HG02610 (cell line): ENCODE measurements around the gene FYN.

Experiments used
- ATAC-seq: cut with Tn5 transposase; IDR thresholded peaks from one replicate; pipeline ENCODE4 v1.9.1; 2021; ENCODE audit warnings: mild to moderate bottlenecking, moderate library complexity; ENCODE audit not compliant: unreplicated experiment

The FYN gene

DNA sequence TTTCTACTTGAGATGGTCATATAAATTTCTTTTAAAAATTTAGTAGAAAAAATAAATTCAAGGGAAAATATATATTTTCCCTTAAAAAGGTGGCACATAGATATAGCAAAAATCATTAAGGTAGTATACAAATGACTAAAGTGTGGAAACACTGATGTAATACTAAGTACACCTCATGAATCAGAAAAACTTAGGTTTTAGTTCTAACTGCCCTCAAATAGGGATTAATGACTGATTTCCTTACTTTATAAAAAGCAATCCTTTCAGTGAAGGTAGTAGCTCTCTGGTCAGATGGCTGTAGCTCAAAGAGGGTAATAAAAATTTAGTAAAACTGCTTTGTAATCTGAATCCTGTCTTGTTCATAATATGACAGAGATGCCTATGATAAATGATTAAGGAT lies 63.5 kb downstream of the FYN start:
- no peak for ATAC-seq

DNA sequence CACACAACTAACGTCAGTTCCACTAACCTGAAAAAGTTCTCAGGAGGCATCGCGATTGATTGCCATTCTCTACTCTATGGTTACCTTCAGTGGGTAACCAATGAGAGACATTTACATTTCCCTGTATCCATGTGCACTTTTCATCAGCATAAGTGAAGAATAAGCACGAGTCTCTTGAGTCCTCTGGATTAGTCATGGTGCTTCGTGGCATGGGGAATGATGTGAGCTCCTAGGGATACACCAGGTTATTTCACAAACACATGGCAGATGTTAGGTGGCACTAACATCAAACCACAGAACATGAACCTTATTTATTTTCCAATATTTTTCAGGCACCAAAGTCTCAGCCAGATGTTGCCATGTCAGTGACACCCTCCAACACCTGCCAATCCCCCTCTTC lies 64.0 kb downstream of the FYN start:
- no peak for ATAC-seq

DNA sequence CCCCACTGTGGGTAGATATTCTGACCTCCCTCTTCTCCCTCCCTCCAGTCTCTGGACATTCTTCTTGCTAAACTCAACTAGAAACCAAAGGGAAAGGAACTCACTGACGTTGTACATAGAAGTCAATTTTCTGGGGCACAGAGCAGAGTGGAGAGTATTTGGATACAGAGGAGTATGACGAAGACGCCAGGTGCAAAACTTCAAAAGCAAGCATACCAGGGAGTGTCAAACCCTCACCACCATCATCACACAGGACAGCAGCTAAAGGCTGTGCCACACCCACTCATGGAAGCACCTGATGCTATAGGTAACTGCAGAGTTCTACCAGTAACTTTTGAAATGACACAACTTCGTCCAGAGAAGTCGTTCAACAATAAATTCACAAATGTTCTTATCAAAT lies 64.8 kb downstream of the FYN start:
- no peak for ATAC-seq

DNA sequence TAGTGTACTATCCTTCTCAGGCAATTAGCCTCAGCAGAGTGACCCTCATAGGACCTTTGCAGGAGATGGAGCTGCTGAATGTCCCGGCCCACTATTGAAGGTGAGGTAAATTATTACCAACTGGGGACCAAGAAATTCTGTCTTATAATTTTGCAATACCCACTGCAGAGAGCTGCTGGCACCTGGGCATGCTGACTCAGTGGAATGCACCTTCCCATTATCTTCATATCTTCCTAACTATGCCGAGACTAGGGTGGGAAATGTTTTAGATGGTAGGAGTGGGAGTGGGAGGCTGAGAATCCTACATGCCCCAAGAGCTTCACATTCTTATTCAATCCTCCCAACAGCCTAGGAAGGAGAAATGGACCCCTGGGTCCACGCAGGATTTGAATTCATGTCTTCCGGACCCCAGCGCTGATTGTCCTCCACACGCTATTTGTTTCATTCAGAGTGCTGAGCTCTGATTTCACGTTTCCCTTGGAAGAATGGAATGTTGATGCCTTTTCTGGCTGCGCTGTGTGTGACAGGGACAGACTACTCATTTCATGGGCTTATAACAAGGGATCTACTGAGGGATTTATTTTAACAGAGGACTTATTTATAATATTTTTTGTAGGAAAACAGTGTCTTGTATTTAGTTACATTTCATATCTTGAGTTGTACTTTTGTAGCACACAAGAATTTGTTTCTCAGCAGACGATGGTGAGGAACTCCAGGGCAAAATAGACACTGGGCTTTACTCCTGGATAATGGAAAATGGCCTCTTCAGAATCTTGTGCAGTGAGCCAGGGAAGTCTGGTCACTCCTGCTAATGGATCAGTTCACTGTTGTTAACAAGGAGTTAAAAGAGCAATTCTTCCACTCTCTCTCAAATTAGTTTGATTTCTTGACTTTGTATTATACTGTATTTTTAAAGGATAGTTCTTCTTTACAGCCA lies 66.4 kb downstream of the FYN start:
- ATAC-seq = no peak

DNA sequence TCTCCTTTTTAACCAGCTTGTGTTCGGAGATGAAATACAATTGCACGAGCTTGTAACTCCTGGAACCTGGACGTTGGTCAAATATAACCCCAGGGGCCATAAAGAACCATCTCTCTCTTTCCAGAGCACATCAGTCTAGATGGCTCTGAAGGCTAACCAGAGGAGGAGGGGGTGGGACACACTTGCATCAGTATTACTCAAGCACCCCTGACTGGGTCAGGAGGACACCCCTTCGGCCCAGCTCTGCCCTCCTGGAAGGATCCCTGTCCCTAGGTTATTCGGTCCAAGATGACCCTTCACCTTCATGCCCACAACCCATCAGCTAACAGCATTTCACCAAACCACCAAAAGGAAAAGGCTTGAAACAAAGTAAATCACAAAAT lies 67.1 kb downstream of the FYN start:
- peak; percentile 17 for ATAC-seq

DNA sequence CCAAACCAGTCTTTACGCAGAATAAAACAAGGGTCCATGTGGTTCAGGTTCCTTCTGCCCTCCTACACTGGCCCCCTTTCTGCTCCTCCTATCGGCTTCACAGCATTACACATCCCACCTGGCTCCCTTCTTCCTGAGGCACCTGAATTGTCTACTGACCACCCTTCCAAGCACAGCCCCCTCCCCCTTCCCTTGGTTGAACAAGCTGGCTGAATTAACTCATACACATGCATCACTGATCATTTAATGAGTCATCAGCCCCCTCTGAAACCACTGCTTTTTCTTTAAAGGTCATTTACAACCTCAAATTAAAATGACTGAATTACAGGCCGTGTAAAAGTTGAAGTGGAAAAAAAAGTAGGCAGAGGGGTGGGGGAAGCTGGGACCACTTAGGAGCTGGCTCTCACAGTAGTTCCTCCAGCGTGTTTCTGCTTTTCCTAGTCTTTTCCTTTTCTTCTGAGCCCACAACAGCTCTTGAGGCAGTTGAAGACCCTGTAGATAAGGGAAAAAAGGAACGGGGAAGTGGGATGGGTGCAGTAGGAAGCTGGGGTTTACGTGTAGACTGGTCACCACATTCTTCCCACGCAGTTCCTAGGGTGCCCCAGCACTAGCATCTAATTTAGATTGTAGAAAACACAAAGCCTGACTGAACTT lies 67.6 kb downstream of the FYN start:
- ATAC-seq = peak; percentile 49

DNA sequence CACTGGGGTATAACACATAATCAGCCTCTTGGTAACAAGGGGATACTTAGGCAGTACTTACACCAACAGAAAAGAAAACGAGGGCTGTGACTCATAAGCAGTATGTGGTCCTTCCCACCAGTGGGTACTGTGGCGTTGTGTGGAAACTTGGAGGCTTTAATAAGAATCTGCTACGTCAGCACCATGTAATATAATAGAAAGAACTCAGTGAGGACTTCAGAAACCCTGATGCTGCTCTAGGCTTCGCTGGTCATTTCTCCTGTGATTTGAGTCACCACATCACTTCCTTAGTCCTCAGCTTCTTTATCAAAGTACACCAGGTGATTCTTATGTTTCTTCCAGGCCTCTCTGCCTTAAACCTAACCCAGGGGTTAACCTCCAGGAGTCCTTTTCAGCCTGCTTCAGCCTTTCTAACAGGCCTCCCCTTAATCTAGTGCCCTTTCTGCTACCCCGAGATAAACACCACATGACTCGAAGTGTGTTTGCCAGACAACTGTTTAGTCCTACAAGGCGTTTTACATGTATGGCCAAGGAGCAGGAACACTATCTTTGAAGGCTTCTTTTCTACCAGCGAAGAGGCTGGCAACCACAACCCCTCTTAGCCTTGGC lies 68.5 kb downstream of the FYN start:
- ATAC-seq = peak; percentile 75

DNA sequence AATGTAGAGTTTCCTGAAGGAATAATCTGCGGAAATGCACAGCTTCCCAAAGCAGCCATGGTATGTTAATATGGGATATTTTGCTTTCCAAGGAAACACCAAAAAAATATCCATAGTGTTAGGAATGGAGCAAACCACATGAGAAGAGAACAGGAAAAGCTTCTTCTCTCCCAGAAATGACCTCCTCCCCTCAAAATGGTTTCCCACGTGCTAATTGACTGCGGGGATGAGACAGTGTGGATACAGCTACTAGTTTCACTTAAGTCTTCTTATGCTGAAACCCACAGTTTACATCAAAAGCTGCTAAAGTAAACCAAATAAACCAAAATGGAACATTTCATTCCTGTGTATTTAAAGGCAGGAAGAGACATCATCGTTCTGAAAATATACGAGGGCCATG lies 69.4 kb downstream of the FYN start:
- ATAC-seq = no peak

DNA sequence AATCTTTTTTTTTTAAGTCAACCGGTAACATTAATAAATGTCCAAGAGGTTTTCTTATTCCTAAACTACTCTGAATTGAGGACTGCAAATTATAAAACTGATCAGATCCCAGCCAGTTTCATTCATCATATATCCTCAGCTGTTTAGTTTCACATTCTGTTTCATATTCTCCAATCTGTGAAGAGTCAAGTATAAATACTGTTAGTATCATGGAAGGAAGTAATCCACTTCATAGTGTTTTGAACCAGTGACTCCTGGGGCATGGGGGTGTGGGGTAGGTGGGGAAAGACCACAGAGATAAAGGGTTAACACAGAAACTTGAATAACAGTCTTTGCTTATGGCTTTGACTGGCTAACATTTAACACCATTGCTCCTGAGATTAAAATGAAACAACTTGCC lies 69.9 kb downstream of the FYN start:
- no peak for ATAC-seq

DNA sequence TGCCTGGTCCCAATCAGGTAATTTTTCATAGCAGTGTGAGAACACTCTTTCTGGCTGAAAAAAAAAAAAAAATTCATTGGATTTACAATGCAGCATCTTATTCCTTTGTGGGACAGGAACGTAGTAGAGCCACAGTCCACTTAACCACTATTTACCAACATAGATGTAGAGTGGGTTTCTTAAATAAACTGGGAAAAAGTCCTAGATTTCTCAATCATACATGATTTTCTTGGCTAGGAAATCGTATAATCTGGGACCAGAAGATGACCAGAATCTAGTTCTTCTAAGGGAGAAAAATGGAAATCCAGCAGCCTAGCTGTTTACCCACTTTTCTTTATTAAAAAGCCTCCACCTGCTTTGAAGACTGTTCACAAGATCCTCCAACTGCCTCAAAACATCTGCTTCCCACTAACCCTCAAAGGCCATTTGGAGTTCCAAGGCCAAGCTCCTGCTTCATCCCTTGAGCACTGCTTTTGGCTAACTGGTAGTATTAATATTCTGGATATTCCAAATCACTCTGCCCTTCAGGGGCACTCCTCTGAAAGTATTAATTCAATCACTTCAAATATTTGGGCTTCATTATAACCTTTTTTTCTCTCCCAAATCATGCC lies 70.4 kb downstream of the FYN start:
- no peak for ATAC-seq

DNA sequence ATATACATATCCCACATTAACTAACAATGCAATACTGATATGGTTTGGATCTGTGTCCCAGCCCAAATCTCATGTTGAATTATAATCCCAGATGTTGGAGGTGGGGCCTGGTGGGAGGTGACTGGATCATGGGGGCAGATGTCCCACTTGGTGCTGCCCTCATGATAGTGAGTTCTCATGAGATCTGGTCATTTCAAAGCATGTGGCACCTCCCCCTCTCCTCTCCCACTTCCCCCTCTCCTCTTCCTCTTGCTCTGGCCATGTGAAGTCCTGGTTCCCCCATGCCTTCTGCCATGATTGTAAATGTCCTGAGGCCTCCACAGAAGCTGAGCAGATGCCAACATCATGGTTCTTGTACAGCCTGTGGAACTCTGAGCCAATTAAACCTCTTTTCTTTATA lies 71.2 kb downstream of the FYN start:
- ATAC-seq = no peak

DNA sequence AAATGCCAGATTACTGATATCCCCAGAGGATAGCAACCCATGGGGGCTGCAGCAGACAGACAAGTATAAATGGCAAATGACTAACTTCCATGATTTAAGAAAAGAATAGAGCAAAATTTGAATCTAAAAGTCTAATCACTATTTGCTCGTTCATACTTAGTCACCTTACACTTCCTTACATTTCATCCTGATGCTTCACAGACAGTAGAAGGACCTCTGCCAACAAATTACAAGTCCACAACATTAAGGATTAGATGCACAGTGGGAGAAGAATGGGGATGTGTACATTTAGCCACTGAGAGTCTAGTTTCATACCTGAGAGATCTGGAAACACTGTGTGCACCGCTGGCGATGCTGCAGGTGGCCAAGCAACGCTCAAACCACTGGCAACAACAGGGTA lies 72.4 kb downstream of the FYN start:
- no peak for ATAC-seq

DNA sequence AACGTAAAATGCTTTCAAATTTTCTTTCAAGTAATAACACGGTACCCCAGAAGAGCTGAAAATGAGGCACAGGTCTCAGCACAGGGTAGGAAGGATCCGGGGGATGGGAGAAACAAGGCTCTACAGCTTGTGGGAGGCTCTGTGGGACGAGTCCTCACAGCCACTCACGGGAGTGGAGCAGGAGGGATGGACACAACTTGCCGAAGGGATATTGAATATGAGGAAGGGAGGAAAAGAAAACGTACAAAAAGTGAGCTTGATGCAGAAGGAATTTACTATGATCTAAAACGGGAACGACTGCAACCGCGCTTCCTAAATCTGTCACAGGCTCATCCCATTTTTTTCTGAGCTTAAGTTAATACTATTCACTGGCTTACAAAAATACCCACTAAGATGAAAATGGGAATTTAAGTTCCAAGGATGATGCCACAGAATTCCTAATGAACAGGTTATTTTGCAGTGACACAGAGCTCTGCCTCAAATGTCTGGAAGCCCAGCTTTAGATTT lies 72.9 kb downstream of the FYN start:
- no peak for ATAC-seq

DNA sequence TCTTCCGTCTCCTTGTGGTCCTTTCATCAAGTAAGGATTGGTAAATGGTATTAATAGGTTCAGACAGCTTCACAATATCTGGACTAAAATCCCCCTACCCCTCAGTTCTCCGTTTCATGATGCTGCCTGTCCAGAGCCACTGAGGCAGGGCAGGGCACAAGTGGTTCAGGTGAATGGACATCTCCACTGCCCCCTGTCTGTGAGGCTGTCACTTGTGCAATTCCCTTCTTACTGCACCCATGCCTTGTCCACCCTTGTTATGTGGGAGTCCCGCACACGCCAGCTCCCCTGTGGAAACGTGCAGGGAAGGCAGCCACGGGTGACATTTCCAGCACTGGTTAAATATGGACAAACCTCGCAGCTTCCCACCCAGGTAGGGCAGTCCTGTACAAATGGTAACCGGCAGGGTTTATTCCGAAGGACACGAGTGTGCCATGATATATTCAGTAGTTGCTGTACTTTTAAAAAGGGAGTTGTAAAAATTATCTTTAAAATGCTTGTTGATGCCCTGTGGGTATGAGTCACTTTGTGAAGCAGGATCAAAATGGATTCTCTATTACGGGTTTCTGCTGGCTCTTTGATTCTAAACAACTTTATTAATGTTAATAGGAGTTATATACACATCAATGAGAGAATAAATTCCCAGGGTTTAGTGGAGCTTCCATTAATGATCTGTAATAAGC lies 73.5 kb downstream of the FYN start:
- ATAC-seq = no peak

DNA sequence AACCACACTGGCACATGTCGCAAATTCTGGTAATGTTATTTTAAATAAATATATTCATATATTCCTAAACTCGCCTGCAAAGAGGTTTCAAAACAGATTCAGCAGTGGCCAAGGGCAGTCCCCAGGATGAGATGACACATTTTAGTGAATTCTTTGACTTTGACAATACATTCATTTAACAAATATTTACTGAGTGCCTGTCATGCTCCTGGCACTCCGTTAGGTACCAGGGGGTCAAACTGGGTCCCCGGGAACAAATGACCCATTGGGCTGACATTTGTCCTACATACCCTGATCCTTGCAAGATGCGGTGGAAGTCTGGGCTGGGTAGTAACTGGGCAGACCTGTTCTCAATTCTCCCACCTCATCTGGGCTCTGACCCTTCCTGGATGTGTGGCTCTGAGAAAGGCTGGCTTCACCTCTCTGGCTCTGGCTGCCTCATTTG lies 74.9 kb downstream of the FYN start:
- no peak for ATAC-seq

DNA sequence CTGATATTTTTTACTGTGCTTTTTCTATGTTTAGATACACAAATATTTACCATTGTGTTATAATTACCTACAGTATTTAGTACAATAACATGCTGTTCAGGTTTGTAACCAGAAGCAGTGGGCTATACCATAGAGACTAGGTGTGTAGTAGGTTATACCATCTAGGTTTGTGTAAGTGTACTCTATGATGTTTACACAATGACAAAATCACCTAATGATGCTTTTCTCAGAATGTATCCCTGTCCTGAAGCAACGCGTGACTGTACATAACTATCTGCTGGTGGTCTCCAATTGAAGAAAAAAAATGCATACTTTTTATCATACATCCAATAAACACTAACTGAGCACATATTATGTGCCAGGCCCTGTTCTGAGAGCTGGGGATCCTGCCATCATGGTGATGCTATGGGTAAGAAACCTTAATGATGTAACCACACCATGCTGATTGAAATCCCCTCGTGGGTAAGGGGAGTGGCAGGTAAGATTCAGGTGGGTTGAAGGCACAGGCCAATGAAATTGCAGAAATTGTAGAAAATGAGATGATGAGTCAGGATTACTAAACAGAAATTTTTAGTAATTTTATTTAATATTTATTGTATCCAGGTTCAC lies 76.8 kb downstream of the FYN start:
- no peak for ATAC-seq

DNA sequence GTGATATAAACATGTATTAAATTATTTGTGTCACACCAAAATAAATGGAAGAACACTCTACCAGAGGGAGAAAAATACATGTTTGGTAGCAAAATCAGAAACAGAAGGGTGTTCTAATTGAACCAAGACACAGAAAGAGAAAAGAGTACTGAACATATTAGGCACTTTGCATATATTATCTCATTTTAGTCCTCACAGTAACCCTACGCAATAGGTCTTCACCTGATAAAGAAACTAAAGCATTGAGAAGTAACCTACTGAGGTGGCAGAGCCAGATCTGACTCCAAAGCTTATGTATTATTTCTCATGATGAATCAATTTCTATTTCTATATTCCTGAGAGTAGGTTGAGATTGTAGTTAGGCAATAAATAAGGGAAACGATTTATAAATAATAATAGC lies 77.7 kb downstream of the FYN start:
- no peak for ATAC-seq

DNA sequence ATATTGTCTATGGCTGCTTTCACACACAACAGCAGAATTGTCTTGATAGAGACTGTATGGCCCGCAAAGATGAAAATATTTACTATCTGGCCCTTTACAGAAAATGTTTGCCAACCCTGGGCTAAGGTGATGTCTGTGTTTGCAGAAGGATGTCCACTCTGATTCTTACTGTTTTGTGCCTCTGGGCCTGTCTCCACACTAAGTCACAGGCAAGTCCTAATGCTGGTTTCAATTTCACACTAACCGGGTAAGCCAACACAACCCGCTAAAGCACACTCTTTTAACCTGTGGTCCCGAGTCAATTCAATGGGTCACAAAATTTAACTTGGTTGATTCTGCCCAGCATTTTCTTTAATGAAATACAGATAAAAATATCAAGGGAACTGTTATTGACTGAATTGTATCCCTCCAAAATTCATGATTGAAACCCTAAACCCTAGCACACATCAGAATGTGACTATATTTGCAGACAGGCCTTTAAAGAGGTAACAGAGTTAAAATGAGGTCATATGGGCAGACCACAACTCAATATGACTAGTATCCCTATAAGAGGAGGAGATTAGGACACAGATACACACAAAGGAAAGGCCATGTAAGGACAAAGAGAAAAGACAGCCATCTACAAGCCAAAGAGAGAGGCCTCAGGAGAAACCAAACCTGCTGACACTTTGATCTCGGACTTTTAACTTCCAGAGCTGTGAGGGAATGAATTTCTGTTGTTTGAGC lies 78.4 kb downstream of the FYN start:
- ATAC-seq = peak; percentile 60

DNA sequence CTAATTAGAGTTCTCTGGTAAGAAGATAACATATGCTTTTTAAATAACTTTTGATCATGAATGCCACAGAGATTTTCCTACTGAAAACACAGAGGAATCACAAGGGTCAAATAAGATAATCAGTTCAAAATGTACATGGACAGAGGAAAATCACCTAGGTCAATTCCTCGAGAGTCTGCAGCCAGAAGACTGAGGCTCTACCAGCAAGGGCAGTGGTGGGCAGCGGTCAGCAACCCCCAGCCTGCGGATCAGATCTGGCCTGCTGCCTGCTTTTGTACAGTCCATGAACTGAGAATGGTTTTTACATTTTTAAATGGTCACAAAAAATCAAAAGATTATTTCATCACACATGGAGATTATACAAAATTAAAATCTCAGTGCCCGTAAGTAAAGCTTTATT lies 79.0 kb downstream of the FYN start:
- ATAC-seq = no peak

DNA sequence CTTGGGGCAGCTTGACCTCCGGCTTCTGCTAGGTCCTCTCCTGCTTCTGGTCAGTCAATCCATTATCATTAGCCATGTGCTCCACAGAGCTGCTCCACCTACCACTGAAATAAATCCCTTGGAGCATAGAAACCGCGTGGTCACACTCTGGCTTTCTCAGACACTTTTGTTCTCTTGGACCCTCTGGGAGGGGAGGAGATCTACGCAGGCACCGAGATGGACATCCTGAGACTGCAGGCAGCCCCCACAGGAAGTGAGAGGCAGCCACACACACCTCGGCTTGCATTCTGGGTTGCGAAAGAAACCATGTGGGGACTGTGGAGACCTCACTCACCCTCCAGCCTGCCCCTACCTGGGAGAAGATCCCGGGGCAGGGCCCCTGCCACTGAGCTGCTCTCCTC lies 79.5 kb downstream of the FYN start:
- peak; percentile 64 for ATAC-seq
